Liver (tissue), 9 donors: ENCODE data around the gene TBL2. TPM values are rescaled to one million over a fixed set of nuclear protein-coding genes. Genes with fewer than 3 reads are reported as not detected.

Source experiments
- DNase-seq: peaks from one replicate; pipeline ENCODE4 v3.0.0-alpha.2; 2017; ENCODE audit warnings: low spot score
- H3K27ac ChIP-seq, 2 donors: one replicate each; pipeline ENCODE4 v1.7.0; 2013; ENCODE audit warnings: inconsistent platforms in 2 of 2, low read length in 2 of 2, control low read depth in 1 of 2, low read depth in 1 of 2, mild to moderate bottlenecking in 1 of 2
- H3K27me3 ChIP-seq, 4 donors: one replicate each; pipeline versions ENCODE4 v1.6.1 to v1.7.0; 2013; ENCODE audit warnings: low read length in 3 of 4, inconsistent platforms in 1 of 4, mild to moderate bottlenecking in 1 of 4, moderate library complexity in 1 of 4; ENCODE audit not compliant: control insufficient read depth in 4 of 4, insufficient read depth in 4 of 4
- H3K36me3 ChIP-seq, 4 donors: one replicate each; pipeline versions ENCODE4 v1.6.1 to v1.7.0; 2013; ENCODE audit warnings: low read length in 3 of 4, mild to moderate bottlenecking in 3 of 4, low read depth in 1 of 4, moderate library complexity in 1 of 4; ENCODE audit not compliant: control insufficient read depth in 4 of 4, insufficient read depth in 3 of 4
- H3K4me1 ChIP-seq, 4 donors: one replicate each; pipeline versions ENCODE4 v1.6.1 to v1.7.0; 2013; ENCODE audit warnings: low read length in 3 of 4, mild to moderate bottlenecking in 3 of 4, moderate library complexity in 1 of 4; ENCODE audit not compliant: control insufficient read depth in 4 of 4, insufficient read depth in 4 of 4
- H3K4me3 ChIP-seq, 3 donors: one replicate each; pipeline versions ENCODE4 v1.6.1 to v1.7.0; 2013; ENCODE audit warnings: low read length in 3 of 3, control low read depth in 1 of 3, low read depth in 1 of 3, mild to moderate bottlenecking in 1 of 3
- H3K9ac ChIP-seq, 2 donors: one replicate each; pipeline ENCODE4 v1.7.0; 2013; ENCODE audit warnings: low read length in 2 of 2, mild to moderate bottlenecking in 2 of 2, moderate library complexity in 2 of 2, control low read depth in 1 of 2, low read depth in 1 of 2
- H3K9me3 ChIP-seq, 4 donors: one replicate each; pipeline versions ENCODE4 v1.6.1 to v1.7.0; 2013; ENCODE audit warnings: low read length in 3 of 4; ENCODE audit not compliant: control insufficient read depth in 4 of 4
- ATF3 ChIP-seq: IDR thresholded peaks from 2 replicates; pipeline ENCODE4 v1.6.1; 2016; ENCODE audit warnings: antibody characterized with exemption
- CTCF ChIP-seq: fragments of 150-350 bp; IDR thresholded peaks from 2 replicates; pipeline ENCODE4 v1.5.1; 2017; ENCODE audit warnings: improper control_type of control experiment, low read depth, low read length; ENCODE audit not compliant: missing input control
- FOXA1 ChIP-seq: IDR thresholded peaks from 2 replicates; pipeline ENCODE4 v1.6.1; 2016; ENCODE audit warnings: antibody characterized with exemption
- GABPA ChIP-seq, 2 donors: IDR thresholded peaks in 1 of 2; conservative IDR thresholded peaks in 1 of 2; 2 replicates each; pipeline ENCODE4 v1.6.1; 2016; ENCODE audit warnings: antibody characterized with exemption in 2 of 2, mild to moderate bottlenecking in 1 of 2, moderate library complexity in 1 of 2
- HNF4G ChIP-seq: IDR thresholded peaks from 2 replicates; pipeline ENCODE4 v1.6.1; 2016; ENCODE audit warnings: antibody characterized with exemption
- JUND ChIP-seq, 2 donors: IDR thresholded peaks; 2 replicates each; pipeline ENCODE4 v1.6.1; 2016; ENCODE audit warnings: antibody characterized with exemption in 2 of 2
- NR2F2 ChIP-seq: IDR thresholded peaks from 2 replicates; pipeline ENCODE4 v1.6.1; 2016; ENCODE audit warnings: antibody characterized with exemption
- RAD21 ChIP-seq, 2 donors: IDR thresholded peaks; 2 replicates each; pipeline ENCODE4 v1.6.1; 2016; ENCODE audit warnings: antibody characterized with exemption in 2 of 2, mild to moderate bottlenecking in 2 of 2
- REST ChIP-seq: IDR thresholded peaks from 2 replicates; pipeline ENCODE4 v1.6.1; 2016; ENCODE audit warnings: antibody characterized with exemption, mild to moderate bottlenecking
- RXRA ChIP-seq, 2 donors: IDR thresholded peaks; 2 replicates each; pipeline ENCODE4 v1.6.1; 2017 to 2018; ENCODE audit warnings: antibody characterized with exemption in 2 of 2, mild to moderate bottlenecking in 1 of 2
- SP1 ChIP-seq: IDR thresholded peaks from 2 replicates; pipeline ENCODE4 v1.6.1; 2018; ENCODE audit warnings: antibody characterized with exemption, mild to moderate bottlenecking
- TAF1 ChIP-seq: conservative IDR thresholded peaks from 2 replicates; pipeline ENCODE4 v1.6.1; 2016; ENCODE audit warnings: antibody characterized with exemption, mild to moderate bottlenecking
- ZBTB33 ChIP-seq: IDR thresholded peaks from 2 replicates; pipeline ENCODE4 v1.6.1; 2016; ENCODE audit warnings: antibody characterized with exemption
- WGBS: extraction: QIAGEN DNeasy Blood & Tissue Kit; methylation state at CpG from one replicate; pipeline ENCODE4 v1.1.7; 2013; 5-methylcytosine and 5-hydroxymethylcytosine counted together
- polyA plus RNA-seq, 2 donors: library from polyadenylated mRNA; stranded (reverse) in 1 of 2; unstranded in 1 of 2; fragments of 200-250 nt in 1 of 2; fragments of >200 nt in 1 of 2; fragmentation: Nextera tagmentation in 1 of 2; extraction: Ambion mirVana in 1 of 2; gene quantifications; one replicate each; pipeline versions ENCODE4 v1.2.1 to v1.2.3, GENCODE V29; 2013 to 2015
- total RNA-seq, 2 donors: library from RNA; depleted of rRNA; stranded (reverse); fragments of >200 nt; gene quantifications; one replicate each; pipeline ENCODE4 v1.2.3, GENCODE V29; 2014
- donor health status: healthy.
- donor health status: healthy.
- donor health status: healthy.
- donor health status: healthy.
- donor health status: healthy.

TBL2 gene
- total and polyA plus RNA-seq, 4 donors = 10.9 to 36.6 (median 19.0) TPM

GRCh38 chr7:73533742-73534141 lies 44.6 kb downstream of the TBL2 start:
- Histone ChIP-seq H3K4me3 (no peak overlapping the region), H3K4me1 (no peaks in the 10 kb centered on the region), H3K36me3 (peaks cover 18 to 32% (median 21%) of the 10 kb centered on the region in 4 donors), H3K27ac (no peak overlapping the region), H3K9me3 (no peaks in the 10 kb centered on the region), H3K9ac (no peak overlapping the region), H3K27me3 (no peaks in the 10 kb centered on the region)
- TF ChIP-seq NR2F2 (no peak), CTCF (no peak), JUND (IDR thresholded peaks at IDR 0.05) (no peak), TAF1 (no peak), REST (no peak), SP1 (no peak), RXRA (IDR thresholded peaks at IDR 0.05) (no peak), ATF3 (no peak), GABPA (IDR thresholded peaks at IDR 0.05 in 1 of 2, conservative IDR thresholded peaks at IDR 0.05 in 1 of 2) (no peak)
- no peak for DNase-seq
- 85% methylated on average over 9 of the region's 9 CpGs for WGBS

- no peak for DNase-seq
- Histone ChIP-seq H3K9ac (no peak overlapping the region), H3K36me3 (peaks cover 8 to 17% (median 13%) of the 10 kb centered on the region in 4 donors), H3K4me3 (no peak overlapping the region), H3K4me1 (no peaks in the 10 kb centered on the region), H3K27me3 (no peaks in the 10 kb centered on the region), H3K27ac (no peak overlapping the region), H3K9me3 (no peaks in the 10 kb centered on the region)
- no peak for TF ChIP-seq RXRA (IDR thresholded peaks at IDR 0.05)
- no peak for TF ChIP-seq TAF1
- no peak for TF ChIP-seq HNF4G
- no peak for TF ChIP-seq FOXA1
- TF ChIP-seq REST = no peak
- TF ChIP-seq ZBTB33 = no peak
- no peak for TF ChIP-seq CTCF
- no peak for TF ChIP-seq RAD21 (IDR thresholded peaks at IDR 0.05)
- no peak for TF ChIP-seq SP1
- no peak for TF ChIP-seq NR2F2
- WGBS = 96% methylated on average over 6 of the region's 6 CpGs
These were observed 46.2 kb downstream of the TBL2 start for GRCh38 chr7:73532224-73532623.
